IMR-90 (cell line): ENCODE results near the gene B3GALT6.

Experiments
- BHLHE40 ChIP-seq: fragments of 150-350 bp; IDR thresholded peaks from 2 replicates; pipeline ENCODE4 v1.6.1; 2016; ENCODE audit warnings: mild to moderate bottlenecking, low read depth, low read length
- CHD1 ChIP-seq: IDR thresholded peaks from 2 replicates; pipeline ENCODE4 v1.6.1; 2012; ENCODE audit warnings: low read depth, low read length, improper control_type of control experiment
- FOS ChIP-seq: fragments of 150-350 bp; IDR thresholded peaks from 2 replicates; pipeline ENCODE4 v1.6.1; 2016; ENCODE audit warnings: low read depth, low read length
- MAFK ChIP-seq: IDR thresholded peaks from 2 replicates; pipeline ENCODE4 v1.6.1; 2012; ENCODE audit warnings: low read depth, low read length, improper control_type of control experiment
- MXI1 ChIP-seq: IDR thresholded peaks from 2 replicates; pipeline ENCODE4 v1.6.1; 2012; ENCODE audit warnings: low read depth, mild to moderate bottlenecking, low read length, moderate library complexity, borderline replicate concordance
- NFE2L2 ChIP-seq: fragments of 150-350 bp; IDR thresholded peaks from 2 replicates; pipeline ENCODE4 v1.6.1; 2016; ENCODE audit warnings: low read depth, mild to moderate bottlenecking, low read length
- POLR2A ChIP-seq: IDR thresholded peaks from 2 replicates; pipeline ENCODE4 v1.6.1; 2012; ENCODE audit warnings: mild to moderate bottlenecking, low read depth, low read length
- RFX5 ChIP-seq: IDR thresholded peaks from 2 replicates; pipeline ENCODE4 v1.8.0; 2012; ENCODE audit warnings: low read depth, mild to moderate bottlenecking, low read length, moderate library complexity
- SMC3 ChIP-seq: fragments of 150-350 bp; IDR thresholded peaks from 2 replicates; pipeline ENCODE4 v1.6.1; 2016; ENCODE audit warnings: low read depth, mild to moderate bottlenecking, antibody characterized with exemption, low read length, moderate library complexity
- TF ChIP-seq, protein P1 (sequence below): conservative IDR thresholded peaks from 2 replicates; pipeline ENCODE4 v1.5.1; 2012; ENCODE audit warnings: mild to moderate bottlenecking, low read depth, low read length, improper control_type of control experiment
- TF ChIP-seq, protein P2 (sequence below): fragments of 150-350 bp; IDR thresholded peaks from 2 replicates; pipeline ENCODE4 v1.6.1; 2017; ENCODE audit warnings: mild to moderate bottlenecking, antibody characterized with exemption, low read length, low read depth

DNA sequence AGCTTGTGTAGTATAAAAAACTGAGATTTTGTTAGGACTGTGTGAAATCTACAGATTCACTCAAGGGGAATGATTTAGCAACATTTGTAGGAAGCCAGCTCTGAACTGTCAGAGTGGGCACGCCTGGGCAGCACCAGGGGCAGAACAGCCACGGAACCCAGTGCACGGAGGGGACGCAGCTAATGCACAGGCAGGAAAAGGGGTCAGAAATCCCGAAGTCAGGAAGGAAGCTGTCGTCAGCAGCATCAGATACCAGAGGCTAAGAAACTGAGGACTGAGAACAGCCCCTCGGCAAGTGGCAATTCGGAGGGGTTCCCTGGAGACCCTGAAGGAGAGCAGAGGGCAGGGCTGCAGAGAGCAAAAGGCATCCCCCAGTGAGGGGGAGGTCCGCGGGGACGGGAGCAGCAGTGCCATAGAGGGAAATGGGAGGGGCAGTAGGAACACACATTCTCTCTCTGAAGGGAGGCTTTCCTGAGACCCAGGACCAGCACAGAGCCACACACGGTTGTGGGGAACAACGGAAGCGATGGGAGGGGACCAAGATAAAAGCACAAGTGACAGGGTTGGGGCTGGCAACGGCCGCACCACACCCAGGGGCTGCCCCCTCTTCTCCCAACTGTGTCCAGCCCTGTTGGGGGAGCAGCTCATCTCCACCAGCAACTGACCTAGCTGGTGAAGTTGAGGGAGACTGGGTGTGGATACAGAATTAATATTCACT is 29.0 kb downstream of the B3GALT6 start:
- TF ChIP-seq CHD1 (no peak), POLR2A (no peak), SMC3 (no peak), NFE2L2 (no peak), MAFK (no peak), RFX5 (no peak), MXI1 (no peak), BHLHE40 (no peak), FOS (no peak)
- TF ChIP-seq, protein P1, sequence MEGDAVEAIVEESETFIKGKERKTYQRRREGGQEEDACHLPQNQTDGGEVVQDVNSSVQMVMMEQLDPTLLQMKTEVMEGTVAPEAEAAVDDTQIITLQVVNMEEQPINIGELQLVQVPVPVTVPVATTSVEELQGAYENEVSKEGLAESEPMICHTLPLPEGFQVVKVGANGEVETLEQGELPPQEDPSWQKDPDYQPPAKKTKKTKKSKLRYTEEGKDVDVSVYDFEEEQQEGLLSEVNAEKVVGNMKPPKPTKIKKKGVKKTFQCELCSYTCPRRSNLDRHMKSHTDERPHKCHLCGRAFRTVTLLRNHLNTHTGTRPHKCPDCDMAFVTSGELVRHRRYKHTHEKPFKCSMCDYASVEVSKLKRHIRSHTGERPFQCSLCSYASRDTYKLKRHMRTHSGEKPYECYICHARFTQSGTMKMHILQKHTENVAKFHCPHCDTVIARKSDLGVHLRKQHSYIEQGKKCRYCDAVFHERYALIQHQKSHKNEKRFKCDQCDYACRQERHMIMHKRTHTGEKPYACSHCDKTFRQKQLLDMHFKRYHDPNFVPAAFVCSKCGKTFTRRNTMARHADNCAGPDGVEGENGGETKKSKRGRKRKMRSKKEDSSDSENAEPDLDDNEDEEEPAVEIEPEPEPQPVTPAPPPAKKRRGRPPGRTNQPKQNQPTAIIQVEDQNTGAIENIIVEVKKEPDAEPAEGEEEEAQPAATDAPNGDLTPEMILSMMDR = no peak
- TF ChIP-seq, protein P2, sequence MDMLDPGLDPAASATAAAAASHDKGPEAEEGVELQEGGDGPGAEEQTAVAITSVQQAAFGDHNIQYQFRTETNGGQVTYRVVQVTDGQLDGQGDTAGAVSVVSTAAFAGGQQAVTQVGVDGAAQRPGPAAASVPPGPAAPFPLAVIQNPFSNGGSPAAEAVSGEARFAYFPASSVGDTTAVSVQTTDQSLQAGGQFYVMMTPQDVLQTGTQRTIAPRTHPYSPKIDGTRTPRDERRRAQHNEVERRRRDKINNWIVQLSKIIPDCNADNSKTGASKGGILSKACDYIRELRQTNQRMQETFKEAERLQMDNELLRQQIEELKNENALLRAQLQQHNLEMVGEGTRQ = no peak
